ENCODE measurements around the gene ISLR. TPM values are rescaled to one million over a fixed set of nuclear protein-coding genes. Genes with fewer than 3 reads are reported as not detected.
A peak's percentile ranks its signal among the peaks of the same experiment; 100 is the strongest.

Gene ISLR
- total RNA-seq, 3 donors from 2014 or later: 0.26 TPM; not detected in 2

- Mint-ChIP-seq H3K4me1 (ENCODE audit: low read depth) (peaks cover 39% of the 10 kb centered on the region), H3K27me3 (ENCODE audit: low read depth) (peaks cover 86% of the 10 kb centered on the region), H3K9me3 (no peaks in the 10 kb centered on the region), H3K36me3 (ENCODE audit: insufficient read depth) (no peaks in the 10 kb centered on the region), H3K4me3 (no peak overlapping the region)
- no peak for ATAC-seq
- DNase-seq: no peak
These were observed 40.5 kb upstream of the ISLR start for GRCh38 chr15:74132681-74133651.

GRCh38 chr15:74133694-74134386 lies 39.7 kb upstream of the ISLR start:
- ATAC-seq (no peak), DNase-seq (no peak)
- H3K4me3 Mint-ChIP-seq: no peak overlapping the region
- H3K9me3 Mint-ChIP-seq: no peaks in the 10 kb centered on the region
- H3K27me3 Mint-ChIP-seq (ENCODE audit: low read depth): peaks cover 88% of the 10 kb centered on the region
- no peaks in the 10 kb centered on the region for H3K36me3 Mint-ChIP-seq (ENCODE audit: insufficient read depth)
- H3K4me1 Mint-ChIP-seq (ENCODE audit: low read depth): peaks cover 36% of the 10 kb centered on the region

- H3K4me3 Mint-ChIP-seq: peak overlapping the region; percentile 43
- no peaks in the 10 kb centered on the region for H3K36me3 Mint-ChIP-seq (ENCODE audit: insufficient read depth)
These were observed 39.0 kb upstream of the ISLR start for GRCh38 chr15:74134387-74135027.

GRCh38 chr15:74135041-74135565 lies 38.4 kb upstream of the ISLR start:
- H3K36me3 Mint-ChIP-seq (ENCODE audit: insufficient read depth): no peaks in the 10 kb centered on the region
- peak overlapping the region; percentile 43 for H3K4me3 Mint-ChIP-seq
- DNase-seq (no peak), ATAC-seq (no peak)
- no peaks in the 10 kb centered on the region for H3K9me3 Mint-ChIP-seq
- H3K27me3 Mint-ChIP-seq (ENCODE audit: low read depth): peaks cover 85% of the 10 kb centered on the region
- H3K4me1 Mint-ChIP-seq (ENCODE audit: low read depth): peaks cover 28% of the 10 kb centered on the region

More at GRCh38 chr15:74134387-74135027, 39.0 kb upstream of the ISLR start:
- no peaks in the 10 kb centered on the region for H3K9me3 Mint-ChIP-seq
- DNase-seq (no peak), ATAC-seq (no peak)
- H3K27me3 Mint-ChIP-seq (ENCODE audit: low read depth): peaks cover 87% of the 10 kb centered on the region
- H3K4me1 Mint-ChIP-seq (ENCODE audit: low read depth): peaks cover 32% of the 10 kb centered on the region

- Mint-ChIP-seq H3K9me3 (no peaks in the 10 kb centered on the region), H3K27me3 (ENCODE audit: low read depth) (peaks cover 83% of the 10 kb centered on the region), H3K4me1 (ENCODE audit: low read depth) (peaks cover 23% of the 10 kb centered on the region), H3K36me3 (ENCODE audit: insufficient read depth) (no peaks in the 10 kb centered on the region), H3K4me3 (peak overlapping the region; percentile 68)
- ATAC-seq (no peak), DNase-seq (no peak)
These were observed 37.0 kb upstream of the ISLR start for GRCh38 chr15:74136540-74136813.

- Mint-ChIP-seq H3K4me3 (peak overlapping the region; percentile 68), H3K4me1 (ENCODE audit: low read depth) (peaks cover 23% of the 10 kb centered on the region), H3K27me3 (ENCODE audit: low read depth) (peaks cover 78% of the 10 kb centered on the region), H3K36me3 (ENCODE audit: insufficient read depth) (no peaks in the 10 kb centered on the region), H3K9me3 (no peaks in the 10 kb centered on the region)
- DNase-seq (no peak), ATAC-seq (no peak)
These were observed 36.5 kb upstream of the ISLR start for GRCh38 chr15:74136814-74137536.

- peaks cover 21% of the 10 kb centered on the region for H3K4me1 Mint-ChIP-seq (ENCODE audit: low read depth)
- ATAC-seq: no peak
- no peaks in the 10 kb centered on the region for H3K9me3 Mint-ChIP-seq
These were observed 36.0 kb upstream of the ISLR start for GRCh38 chr15:74137537-74137894.

GRCh38 chr15:74138642-74139041 lies 34.9 kb upstream of the ISLR start:
- Mint-ChIP-seq H3K27me3 (ENCODE audit: low read depth) (peaks cover 67% of the 10 kb centered on the region), H3K9me3 (no peaks in the 10 kb centered on the region), H3K4me1 (ENCODE audit: low read depth) (peaks cover 21% of the 10 kb centered on the region), H3K4me3 (no peak overlapping the region), H3K36me3 (ENCODE audit: insufficient read depth) (no peaks in the 10 kb centered on the region)
- ATAC-seq (no peak), DNase-seq (no peak)

More at GRCh38 chr15:74137537-74137894, 36.0 kb upstream of the ISLR start:
- no peak for DNase-seq
- Mint-ChIP-seq H3K4me3 (peak overlapping the region; percentile 68), H3K36me3 (ENCODE audit: insufficient read depth) (no peaks in the 10 kb centered on the region), H3K27me3 (ENCODE audit: low read depth) (peaks cover 76% of the 10 kb centered on the region)

GRCh38 chr15:74141591-74141990 lies 31.9 kb upstream of the ISLR start:
- H3K36me3 Mint-ChIP-seq (ENCODE audit: insufficient read depth): no peaks in the 10 kb centered on the region
- DNase-seq (no peak), ATAC-seq (no peak)
- H3K27me3 Mint-ChIP-seq (ENCODE audit: low read depth): peaks cover 67% of the 10 kb centered on the region
- H3K4me3 Mint-ChIP-seq: no peak overlapping the region
- peaks cover 7% of the 10 kb centered on the region for H3K4me1 Mint-ChIP-seq (ENCODE audit: low read depth)
- H3K9me3 Mint-ChIP-seq: peaks cover 4% of the 10 kb centered on the region

- ATAC-seq (peak in 1 of 2 donors; percentile 18), DNase-seq (no peak)
- peaks cover 54% of the 10 kb centered on the region for H3K27me3 Mint-ChIP-seq (ENCODE audit: low read depth)
- no peaks in the 10 kb centered on the region for H3K36me3 Mint-ChIP-seq (ENCODE audit: insufficient read depth)
- H3K9me3 Mint-ChIP-seq: peaks cover 8% of the 10 kb centered on the region
- no peak overlapping the region for H3K4me3 Mint-ChIP-seq
- H3K4me1 Mint-ChIP-seq (ENCODE audit: low read depth): no peaks in the 10 kb centered on the region
These were observed 29.2 kb upstream of the ISLR start for GRCh38 chr15:74144153-74144775.

- DNase-seq: no peak
- Mint-ChIP-seq H3K27me3 (ENCODE audit: low read depth) (peaks cover 38% of the 10 kb centered on the region), H3K4me1 (ENCODE audit: low read depth) (no peaks in the 10 kb centered on the region), H3K9me3 (peaks cover 8% of the 10 kb centered on the region), H3K4me3 (no peak overlapping the region), H3K36me3 (ENCODE audit: insufficient read depth) (no peaks in the 10 kb centered on the region)
- ATAC-seq: no peak
These were observed 27.2 kb upstream of the ISLR start for GRCh38 chr15:74146277-74146800.

- no peaks in the 10 kb centered on the region for H3K4me1 Mint-ChIP-seq (ENCODE audit: low read depth)
- DNase-seq (no peak), ATAC-seq (no peak)
- H3K27me3 Mint-ChIP-seq (ENCODE audit: low read depth): peaks cover 44% of the 10 kb centered on the region
- H3K36me3 Mint-ChIP-seq (ENCODE audit: insufficient read depth): no peaks in the 10 kb centered on the region
- peaks cover 8% of the 10 kb centered on the region for H3K9me3 Mint-ChIP-seq
- no peak overlapping the region for H3K4me3 Mint-ChIP-seq
These were observed 26.5 kb upstream of the ISLR start for GRCh38 chr15:74147051-74147450.

- H3K36me3 Mint-ChIP-seq (ENCODE audit: insufficient read depth): no peaks in the 10 kb centered on the region
- peaks cover 38% of the 10 kb centered on the region for H3K27me3 Mint-ChIP-seq (ENCODE audit: low read depth)
- DNase-seq (no peak), ATAC-seq (no peak)
- no peak overlapping the region for H3K4me3 Mint-ChIP-seq
- peaks cover 5% of the 10 kb centered on the region for H3K4me1 Mint-ChIP-seq (ENCODE audit: low read depth)
- no peaks in the 10 kb centered on the region for H3K9me3 Mint-ChIP-seq
These were observed 17.6 kb upstream of the ISLR start for GRCh38 chr15:74155766-74156417.

Measured in activated T-cell treated with anti-CD3 and anti-CD28 coated beads, Interleukin-2, amount 50 U/mL, for 4 hours (primary cell).